ENCODE measurements around the gene ATP7B. TPM values are rescaled to one million over a fixed set of nuclear protein-coding genes. Genes with fewer than 3 reads are reported as not detected.

Gene ATP7B
- total RNA-seq, 1 experiment from 2014 or later: 11.6 TPM

DNA sequence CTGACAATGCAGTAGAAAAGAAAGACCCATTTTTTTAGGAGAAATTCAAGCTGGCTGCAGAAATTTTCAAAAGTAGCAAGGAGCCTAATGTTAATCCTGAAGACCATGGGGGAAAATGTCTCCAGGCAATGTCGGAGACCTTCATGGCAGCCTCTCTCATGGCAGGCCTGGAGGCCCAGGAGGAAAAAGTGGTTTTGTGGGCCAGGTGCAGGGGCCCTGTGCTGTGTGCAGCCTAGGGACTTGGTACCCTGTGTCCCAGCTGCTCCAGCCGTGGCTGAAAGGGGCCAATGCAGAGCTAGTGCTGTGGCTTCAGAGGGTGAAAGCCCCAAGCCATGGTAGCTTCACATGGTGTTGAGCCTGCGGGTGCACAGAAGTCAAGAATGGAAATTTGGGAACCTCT is 5.0 kb upstream of the ATP7B start:
- peaks cover 53% of the 10 kb centered on the region for H3K36me3 Mint-ChIP-seq
- ChIA-PET CTCF (no interaction called here), POLR2A (no interaction called here)
- ATAC-seq (no peak), DNase-seq (ENCODE audit: low spot score) (no peak)
- no peak overlapping the region for H3K4me3 Mint-ChIP-seq
- TF ChIP-seq, protein P1, sequence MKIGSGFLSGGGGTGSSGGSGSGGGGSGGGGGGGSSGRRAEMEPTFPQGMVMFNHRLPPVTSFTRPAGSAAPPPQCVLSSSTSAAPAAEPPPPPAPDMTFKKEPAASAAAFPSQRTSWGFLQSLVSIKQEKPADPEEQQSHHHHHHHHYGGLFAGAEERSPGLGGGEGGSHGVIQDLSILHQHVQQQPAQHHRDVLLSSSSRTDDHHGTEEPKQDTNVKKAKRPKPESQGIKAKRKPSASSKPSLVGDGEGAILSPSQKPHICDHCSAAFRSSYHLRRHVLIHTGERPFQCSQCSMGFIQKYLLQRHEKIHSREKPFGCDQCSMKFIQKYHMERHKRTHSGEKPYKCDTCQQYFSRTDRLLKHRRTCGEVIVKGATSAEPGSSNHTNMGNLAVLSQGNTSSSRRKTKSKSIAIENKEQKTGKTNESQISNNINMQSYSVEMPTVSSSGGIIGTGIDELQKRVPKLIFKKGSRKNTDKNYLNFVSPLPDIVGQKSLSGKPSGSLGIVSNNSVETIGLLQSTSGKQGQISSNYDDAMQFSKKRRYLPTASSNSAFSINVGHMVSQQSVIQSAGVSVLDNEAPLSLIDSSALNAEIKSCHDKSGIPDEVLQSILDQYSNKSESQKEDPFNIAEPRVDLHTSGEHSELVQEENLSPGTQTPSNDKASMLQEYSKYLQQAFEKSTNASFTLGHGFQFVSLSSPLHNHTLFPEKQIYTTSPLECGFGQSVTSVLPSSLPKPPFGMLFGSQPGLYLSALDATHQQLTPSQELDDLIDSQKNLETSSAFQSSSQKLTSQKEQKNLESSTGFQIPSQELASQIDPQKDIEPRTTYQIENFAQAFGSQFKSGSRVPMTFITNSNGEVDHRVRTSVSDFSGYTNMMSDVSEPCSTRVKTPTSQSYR (CRISPR knock-in tag; IDR thresholded peaks at IDR 0.05): no peak
- TF ChIP-seq, protein P2, sequence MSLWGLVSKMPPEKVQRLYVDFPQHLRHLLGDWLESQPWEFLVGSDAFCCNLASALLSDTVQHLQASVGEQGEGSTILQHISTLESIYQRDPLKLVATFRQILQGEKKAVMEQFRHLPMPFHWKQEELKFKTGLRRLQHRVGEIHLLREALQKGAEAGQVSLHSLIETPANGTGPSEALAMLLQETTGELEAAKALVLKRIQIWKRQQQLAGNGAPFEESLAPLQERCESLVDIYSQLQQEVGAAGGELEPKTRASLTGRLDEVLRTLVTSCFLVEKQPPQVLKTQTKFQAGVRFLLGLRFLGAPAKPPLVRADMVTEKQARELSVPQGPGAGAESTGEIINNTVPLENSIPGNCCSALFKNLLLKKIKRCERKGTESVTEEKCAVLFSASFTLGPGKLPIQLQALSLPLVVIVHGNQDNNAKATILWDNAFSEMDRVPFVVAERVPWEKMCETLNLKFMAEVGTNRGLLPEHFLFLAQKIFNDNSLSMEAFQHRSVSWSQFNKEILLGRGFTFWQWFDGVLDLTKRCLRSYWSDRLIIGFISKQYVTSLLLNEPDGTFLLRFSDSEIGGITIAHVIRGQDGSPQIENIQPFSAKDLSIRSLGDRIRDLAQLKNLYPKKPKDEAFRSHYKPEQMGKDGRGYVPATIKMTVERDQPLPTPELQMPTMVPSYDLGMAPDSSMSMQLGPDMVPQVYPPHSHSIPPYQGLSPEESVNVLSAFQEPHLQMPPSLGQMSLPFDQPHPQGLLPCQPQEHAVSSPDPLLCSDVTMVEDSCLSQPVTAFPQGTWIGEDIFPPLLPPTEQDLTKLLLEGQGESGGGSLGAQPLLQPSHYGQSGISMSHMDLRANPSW (CRISPR knock-in tag; conservative IDR thresholded peaks at IDR 0.05; ENCODE audit: low read depth): no peak
- no peak for TF ChIP-seq GRHL2 (CRISPR knock-in tag; IDR thresholded peaks at IDR 0.05; ENCODE audit: insufficient replicate concordance, severe bottlenecking)
- TF ChIP-seq, protein P3, sequence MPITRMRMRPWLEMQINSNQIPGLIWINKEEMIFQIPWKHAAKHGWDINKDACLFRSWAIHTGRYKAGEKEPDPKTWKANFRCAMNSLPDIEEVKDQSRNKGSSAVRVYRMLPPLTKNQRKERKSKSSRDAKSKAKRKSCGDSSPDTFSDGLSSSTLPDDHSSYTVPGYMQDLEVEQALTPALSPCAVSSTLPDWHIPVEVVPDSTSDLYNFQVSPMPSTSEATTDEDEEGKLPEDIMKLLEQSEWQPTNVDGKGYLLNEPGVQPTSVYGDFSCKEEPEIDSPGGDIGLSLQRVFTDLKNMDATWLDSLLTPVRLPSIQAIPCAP (CRISPR knock-in tag; IDR thresholded peaks at IDR 0.05): no peak
- no peak for TF ChIP-seq NFATC4 (CRISPR knock-in tag; IDR thresholded peaks at IDR 0.05)
- TF ChIP-seq, protein P4, sequence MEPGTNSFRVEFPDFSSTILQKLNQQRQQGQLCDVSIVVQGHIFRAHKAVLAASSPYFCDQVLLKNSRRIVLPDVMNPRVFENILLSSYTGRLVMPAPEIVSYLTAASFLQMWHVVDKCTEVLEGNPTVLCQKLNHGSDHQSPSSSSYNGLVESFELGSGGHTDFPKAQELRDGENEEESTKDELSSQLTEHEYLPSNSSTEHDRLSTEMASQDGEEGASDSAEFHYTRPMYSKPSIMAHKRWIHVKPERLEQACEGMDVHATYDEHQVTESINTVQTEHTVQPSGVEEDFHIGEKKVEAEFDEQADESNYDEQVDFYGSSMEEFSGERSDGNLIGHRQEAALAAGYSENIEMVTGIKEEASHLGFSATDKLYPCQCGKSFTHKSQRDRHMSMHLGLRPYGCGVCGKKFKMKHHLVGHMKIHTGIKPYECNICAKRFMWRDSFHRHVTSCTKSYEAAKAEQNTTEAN (CRISPR knock-in tag; IDR thresholded peaks at IDR 0.05): no peak
- no peak overlapping the region for H3K27ac Mint-ChIP-seq
- peaks cover under 1% of the 10 kb centered on the region for H3K27me3 Mint-ChIP-seq (ENCODE audit: low read depth)
- peaks cover 15% of the 10 kb centered on the region for H3K9me3 Mint-ChIP-seq
- peaks cover 7% of the 10 kb centered on the region; the same call in 1 of the 2 replicates for H3K4me1 Mint-ChIP-seq

DNA sequence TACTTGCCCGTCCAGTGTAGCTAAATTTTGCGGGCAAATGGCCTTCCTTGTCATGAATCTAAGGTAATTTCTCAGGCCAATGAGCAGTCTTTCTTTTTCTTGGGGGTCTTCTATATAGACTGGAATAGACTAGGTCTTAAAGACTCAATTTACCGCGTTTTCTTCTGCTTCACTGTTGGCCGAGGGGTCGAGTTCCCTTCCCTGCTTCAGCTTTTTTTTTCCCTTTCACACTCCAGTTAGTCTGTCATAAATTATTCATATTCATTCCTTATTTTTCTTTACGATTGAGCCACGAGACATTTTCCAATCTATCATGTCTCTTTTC is 1.2 kb upstream of the ATP7B start:
- Mint-ChIP-seq H3K27ac (peak overlapping the region; percentile 94), H3K27me3 (ENCODE audit: low read depth) (peaks cover 26% of the 10 kb centered on the region), H3K4me1 (peaks cover 24% of the 10 kb centered on the region), H3K36me3 (peaks cover 22% of the 10 kb centered on the region), H3K4me3 (peak overlapping the region; percentile 96), H3K9me3 (peaks cover 15% of the 10 kb centered on the region)
- no peak for DNase-seq (ENCODE audit: low spot score)
- ChIA-PET POLR2A (interaction anchor here (0.6 kb wide), 1 partner anchor 77 kb away, joined by 3 read pairs; no protein-coding TSS in a partner anchor), CTCF (interaction anchor here (0.5 to 1.9 kb wide), 11 partner anchors 9 to 438 kb away, joined by 3 to 14 read pairs (median 4); partner anchors contain the start of gene NEK5)
- ATAC-seq: peak; percentile 1
- TF ChIP-seq, protein P5, sequence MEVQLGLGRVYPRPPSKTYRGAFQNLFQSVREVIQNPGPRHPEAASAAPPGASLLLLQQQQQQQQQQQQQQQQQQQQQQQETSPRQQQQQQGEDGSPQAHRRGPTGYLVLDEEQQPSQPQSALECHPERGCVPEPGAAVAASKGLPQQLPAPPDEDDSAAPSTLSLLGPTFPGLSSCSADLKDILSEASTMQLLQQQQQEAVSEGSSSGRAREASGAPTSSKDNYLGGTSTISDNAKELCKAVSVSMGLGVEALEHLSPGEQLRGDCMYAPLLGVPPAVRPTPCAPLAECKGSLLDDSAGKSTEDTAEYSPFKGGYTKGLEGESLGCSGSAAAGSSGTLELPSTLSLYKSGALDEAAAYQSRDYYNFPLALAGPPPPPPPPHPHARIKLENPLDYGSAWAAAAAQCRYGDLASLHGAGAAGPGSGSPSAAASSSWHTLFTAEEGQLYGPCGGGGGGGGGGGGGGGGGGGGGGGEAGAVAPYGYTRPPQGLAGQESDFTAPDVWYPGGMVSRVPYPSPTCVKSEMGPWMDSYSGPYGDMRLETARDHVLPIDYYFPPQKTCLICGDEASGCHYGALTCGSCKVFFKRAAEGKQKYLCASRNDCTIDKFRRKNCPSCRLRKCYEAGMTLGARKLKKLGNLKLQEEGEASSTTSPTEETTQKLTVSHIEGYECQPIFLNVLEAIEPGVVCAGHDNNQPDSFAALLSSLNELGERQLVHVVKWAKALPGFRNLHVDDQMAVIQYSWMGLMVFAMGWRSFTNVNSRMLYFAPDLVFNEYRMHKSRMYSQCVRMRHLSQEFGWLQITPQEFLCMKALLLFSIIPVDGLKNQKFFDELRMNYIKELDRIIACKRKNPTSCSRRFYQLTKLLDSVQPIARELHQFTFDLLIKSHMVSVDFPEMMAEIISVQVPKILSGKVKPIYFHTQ (CRISPR knock-in tag; IDR thresholded peaks at IDR 0.05): no peak
- TF ChIP-seq JAZF1 (CRISPR knock-in tag; IDR thresholded peaks at IDR 0.05): no peak
- TF ChIP-seq, protein P6, sequence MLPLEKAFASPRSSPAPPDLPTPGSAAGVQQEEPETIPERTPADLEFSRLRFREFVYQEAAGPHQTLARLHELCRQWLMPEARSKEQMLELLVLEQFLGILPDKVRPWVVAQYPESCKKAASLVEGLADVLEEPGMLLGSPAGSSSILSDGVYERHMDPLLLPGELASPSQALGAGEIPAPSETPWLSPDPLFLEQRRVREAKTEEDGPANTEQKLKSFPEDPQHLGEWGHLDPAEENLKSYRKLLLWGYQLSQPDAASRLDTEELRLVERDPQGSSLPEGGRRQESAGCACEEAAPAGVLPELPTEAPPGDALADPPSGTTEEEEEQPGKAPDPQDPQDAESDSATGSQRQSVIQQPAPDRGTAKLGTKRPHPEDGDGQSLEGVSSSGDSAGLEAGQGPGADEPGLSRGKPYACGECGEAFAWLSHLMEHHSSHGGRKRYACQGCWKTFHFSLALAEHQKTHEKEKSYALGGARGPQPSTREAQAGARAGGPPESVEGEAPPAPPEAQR (CRISPR knock-in tag; IDR thresholded peaks at IDR 0.05): no peak
- TF ChIP-seq, protein P7, sequence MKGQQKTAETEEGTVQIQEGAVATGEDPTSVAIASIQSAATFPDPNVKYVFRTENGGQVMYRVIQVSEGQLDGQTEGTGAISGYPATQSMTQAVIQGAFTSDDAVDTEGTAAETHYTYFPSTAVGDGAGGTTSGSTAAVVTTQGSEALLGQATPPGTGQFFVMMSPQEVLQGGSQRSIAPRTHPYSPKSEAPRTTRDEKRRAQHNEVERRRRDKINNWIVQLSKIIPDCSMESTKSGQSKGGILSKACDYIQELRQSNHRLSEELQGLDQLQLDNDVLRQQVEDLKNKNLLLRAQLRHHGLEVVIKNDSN (CRISPR knock-in tag; IDR thresholded peaks at IDR 0.05): no peak
- TF ChIP-seq CREM (CRISPR knock-in tag; IDR thresholded peaks at IDR 0.05): no peak
- TF ChIP-seq ESRRA (CRISPR knock-in tag; IDR thresholded peaks at IDR 0.05; ENCODE audit: borderline replicate concordance): no peak
- TF ChIP-seq TEAD4 (CRISPR knock-in tag; IDR thresholded peaks at IDR 0.05): no peak
- TF ChIP-seq, protein P8, sequence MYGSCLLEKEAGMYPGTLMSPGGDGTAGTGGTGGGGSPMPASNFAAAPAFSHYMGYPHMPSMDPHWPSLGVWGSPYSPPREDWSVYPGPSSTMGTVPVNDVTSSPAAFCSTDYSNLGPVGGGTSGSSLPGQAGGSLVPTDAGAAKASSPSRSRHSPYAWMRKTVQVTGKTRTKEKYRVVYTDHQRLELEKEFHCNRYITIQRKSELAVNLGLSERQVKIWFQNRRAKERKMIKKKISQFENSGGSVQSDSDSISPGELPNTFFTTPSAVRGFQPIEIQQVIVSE (CRISPR knock-in tag; IDR thresholded peaks at IDR 0.05; ENCODE audit: borderline replicate concordance): no peak
- no peak for TF ChIP-seq NR3C1 (CRISPR knock-in tag; conservative IDR thresholded peaks at IDR 0.05; ENCODE audit: low read depth)
